Duodenal mucosa (tissue), 2 donors: ENCODE measurements around the gene TNIP1.
A peak's percentile ranks its signal among the peaks of the same experiment; 100 is the strongest.

ENCODE experiments used
- H3K27ac ChIP-seq: one replicate; pipeline ENCODE4 v1.7.0; 2013; ENCODE audit warnings: low read depth, low read length
- H3K27me3 ChIP-seq, 2 donors: one replicate each; pipeline ENCODE4 v1.7.0; 2013; ENCODE audit warnings: low read length in 2 of 2, control low read depth in 1 of 2; ENCODE audit not compliant: insufficient read depth in 2 of 2, control insufficient read depth in 1 of 2
- H3K36me3 ChIP-seq, 2 donors: one replicate each; pipeline ENCODE4 v1.7.0; 2013; ENCODE audit warnings: low read length in 2 of 2, control low read depth in 1 of 2; ENCODE audit not compliant: insufficient read depth in 2 of 2, control insufficient read depth in 1 of 2
- H3K4me1 ChIP-seq, 2 donors: one replicate each; pipeline ENCODE4 v1.7.0; 2013; ENCODE audit warnings: low read length in 2 of 2, control low read depth in 1 of 2; ENCODE audit not compliant: insufficient read depth in 2 of 2, control insufficient read depth in 1 of 2
- H3K4me3 ChIP-seq, 2 donors: one replicate each; pipeline ENCODE4 v1.7.0; 2013; ENCODE audit warnings: low read length in 2 of 2, low read depth in 1 of 2
- H3K9ac ChIP-seq, 2 donors: one replicate each; pipeline ENCODE4 v1.7.0; 2013; ENCODE audit warnings: low read length in 2 of 2, low read depth in 1 of 2
- H3K9me3 ChIP-seq, 2 donors: one replicate each; pipeline ENCODE4 v1.7.0; 2013; ENCODE audit warnings: low read length in 2 of 2, control low read depth in 1 of 2; ENCODE audit not compliant: control insufficient read depth in 1 of 2

TNIP1 gene

DNA sequence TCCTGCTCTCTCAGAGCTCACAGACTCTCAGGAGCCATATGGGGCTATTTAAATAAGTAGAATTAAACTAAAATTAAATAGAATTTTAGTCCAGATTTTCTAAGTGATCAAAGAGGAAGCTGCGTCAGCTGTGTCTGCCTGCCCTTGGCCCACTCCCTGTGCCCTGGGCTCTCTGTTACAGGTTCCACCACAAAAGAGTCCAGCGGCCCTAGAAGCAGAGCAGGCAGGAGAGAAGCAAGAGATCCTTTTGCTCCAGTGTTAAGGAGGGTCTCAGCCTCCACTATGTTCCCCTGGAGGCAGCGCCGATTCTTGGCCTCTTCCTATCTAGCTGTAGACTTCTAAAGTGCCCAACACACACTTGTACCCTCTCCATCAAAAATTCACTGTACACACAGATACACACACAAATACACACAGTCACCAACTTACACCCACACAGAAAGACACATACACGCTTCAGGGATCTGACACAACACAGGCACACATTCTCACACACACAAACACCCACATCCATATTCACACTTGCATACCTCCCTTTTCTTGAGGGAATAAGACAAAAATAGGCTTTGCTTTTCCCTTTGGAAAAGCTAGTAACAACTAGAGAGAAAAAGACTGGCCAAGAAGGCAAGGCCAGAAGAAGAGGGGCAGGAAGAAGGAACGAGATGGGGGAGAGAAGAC lies 5.5 kb upstream of the TNIP1 start:
- Histone ChIP-seq H3K9ac (peak overlapping the region; percentile 70 to 87), H3K9me3 (no peaks in the 10 kb centered on the region), H3K4me1 (peaks cover 62 to 79% of the 10 kb centered on the region in 2 donors), H3K27ac (peak overlapping the region; percentile 82), H3K4me3 (peak overlapping the region; percentile 57 to 66), H3K36me3 (no peaks in the 10 kb centered on the region), H3K27me3 (no peaks in the 10 kb centered on the region)

GRCh38 chr5:151085517-151086041 lies 4.7 kb upstream of the TNIP1 start:
- Histone ChIP-seq H3K27ac (peak overlapping the region; percentile 82), H3K36me3 (no peaks in the 10 kb centered on the region), H3K9me3 (no peaks in the 10 kb centered on the region), H3K27me3 (no peaks in the 10 kb centered on the region), H3K4me1 (peaks cover 62 to 76% of the 10 kb centered on the region in 2 donors), H3K4me3 (peak overlapping the region; percentile 46 to 66), H3K9ac (peak overlapping the region; percentile 70 to 87)

DNA sequence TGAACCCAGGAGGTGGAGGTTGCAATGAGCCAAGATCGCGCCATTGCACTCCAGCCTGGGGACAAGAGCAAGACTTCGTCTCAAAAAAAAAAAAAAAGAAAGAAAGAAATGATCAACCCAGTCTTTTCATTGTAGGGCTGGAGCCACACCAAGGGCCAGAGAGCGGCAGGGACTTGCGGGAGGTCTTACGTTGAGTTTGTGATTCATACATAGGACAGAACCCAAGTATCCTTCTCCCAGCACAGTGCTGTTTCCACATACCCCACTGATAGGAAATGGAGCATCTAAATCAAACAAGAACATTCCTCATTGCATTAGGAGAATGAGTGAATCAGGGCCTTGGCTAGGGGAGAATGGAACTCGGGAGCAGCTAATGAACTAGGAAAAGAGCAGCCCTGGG lies 3.5 kb upstream of the TNIP1 start:
- H3K9ac ChIP-seq: peak overlapping the region in 1 of 2 donors; percentile 70
- H3K36me3 ChIP-seq: no peaks in the 10 kb centered on the region
- peaks cover 60 to 72% of the 10 kb centered on the region in 2 donors for H3K4me1 ChIP-seq
- no peak overlapping the region for H3K27ac ChIP-seq
- H3K27me3 ChIP-seq: no peaks in the 10 kb centered on the region
- H3K4me3 ChIP-seq: no peak overlapping the region
- H3K9me3 ChIP-seq: no peaks in the 10 kb centered on the region

GRCh38 chr5:151083081-151083676 lies 2.3 kb upstream of the TNIP1 start:
- H3K27ac ChIP-seq: peak overlapping the region; percentile 82
- no peaks in the 10 kb centered on the region for H3K9me3 ChIP-seq
- no peaks in the 10 kb centered on the region for H3K27me3 ChIP-seq
- H3K4me3 ChIP-seq: peak overlapping the region in 1 of 2 donors; percentile 96
- peaks cover 65 to 77% of the 10 kb centered on the region in 2 donors for H3K4me1 ChIP-seq
- peak overlapping the region; percentile 49 to 100 for H3K9ac ChIP-seq
- H3K36me3 ChIP-seq: peaks cover under 1 to 4% of the 10 kb centered on the region in 2 donors

DNA sequence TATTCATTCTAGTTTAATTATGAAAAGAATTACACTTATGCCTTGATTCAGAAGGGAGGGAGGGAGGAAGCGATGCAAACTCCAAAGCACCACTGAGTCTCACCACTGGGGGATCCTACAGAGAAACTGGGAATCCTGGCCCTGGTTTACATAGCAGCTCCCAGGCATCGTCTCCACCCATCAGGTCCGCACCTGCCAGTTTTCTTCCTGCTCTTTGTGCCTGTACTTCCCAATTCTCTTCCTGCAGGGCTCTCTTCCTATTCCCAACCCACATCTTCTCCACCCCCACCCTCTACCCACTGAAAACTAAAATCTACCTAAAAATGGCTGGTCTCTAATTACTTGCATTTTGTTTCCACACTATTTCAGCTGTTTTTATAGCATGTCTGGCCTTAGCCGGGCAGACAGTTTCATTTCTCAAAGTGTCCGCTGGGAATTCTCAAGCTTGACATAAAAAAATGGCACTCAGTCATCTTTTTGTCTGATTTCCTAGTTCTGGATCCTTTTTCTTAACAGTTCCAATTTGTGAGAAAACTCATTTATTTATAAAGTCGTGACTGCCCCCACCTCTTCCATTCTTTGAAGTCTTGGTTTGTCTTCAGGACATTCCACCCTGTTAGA lies 1.6 kb upstream of the TNIP1 start:
- peak overlapping the region; percentile 89 to 96 for H3K4me3 ChIP-seq
- H3K9me3 ChIP-seq: no peaks in the 10 kb centered on the region
- peaks cover 6 to 9% of the 10 kb centered on the region in 2 donors for H3K36me3 ChIP-seq
- H3K27ac ChIP-seq: peak overlapping the region; percentile 82
- H3K27me3 ChIP-seq: no peaks in the 10 kb centered on the region
- H3K4me1 ChIP-seq: peaks cover 70 to 81% of the 10 kb centered on the region in 2 donors
- H3K9ac ChIP-seq: peak overlapping the region; percentile 99 to 100

DNA sequence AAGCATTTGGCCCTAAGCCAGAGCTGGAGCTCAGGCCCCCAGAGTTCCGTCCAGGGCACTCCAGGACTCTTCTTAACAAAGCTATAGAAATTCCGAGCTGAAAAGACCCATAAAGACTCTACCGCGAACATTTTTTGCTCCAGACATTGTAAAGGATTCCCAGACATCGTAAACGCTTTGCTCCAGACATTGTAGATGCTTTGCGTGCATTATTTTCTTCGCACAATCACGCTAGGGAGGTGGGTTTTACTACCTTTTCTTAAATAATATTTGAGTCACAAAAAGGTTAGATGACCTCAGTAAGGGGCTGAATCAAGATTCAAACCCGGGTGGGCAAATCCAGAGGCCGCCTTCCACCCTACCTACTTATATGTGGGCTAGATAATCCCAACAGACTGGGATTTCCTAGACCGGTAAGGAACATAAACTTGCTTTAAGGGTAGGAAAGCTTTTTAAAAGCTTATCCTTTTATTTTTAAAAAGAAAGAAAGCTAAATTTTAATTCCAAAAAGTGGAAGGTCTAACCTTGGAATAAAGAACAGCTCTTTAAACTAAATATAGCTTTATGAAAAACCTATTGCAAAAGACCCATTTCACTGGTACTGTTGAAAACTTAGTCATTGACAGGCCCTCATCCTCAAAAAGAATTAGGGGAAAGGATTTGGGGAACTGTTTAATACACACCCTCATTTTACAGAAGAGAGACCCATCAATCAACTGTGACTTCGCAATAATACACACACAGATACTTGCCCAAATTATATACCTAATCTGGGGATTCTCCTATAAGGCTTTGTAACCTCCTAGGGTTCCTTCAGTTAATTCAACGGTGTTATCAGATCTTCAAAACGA lies 822 bp upstream of the TNIP1 start:
- peaks cover 68 to 80% of the 10 kb centered on the region in 2 donors for H3K4me1 ChIP-seq
- H3K4me3 ChIP-seq: peak overlapping the region; percentile 89 to 96
- H3K27me3 ChIP-seq: no peaks in the 10 kb centered on the region
- H3K27ac ChIP-seq: peak overlapping the region; percentile 98
- H3K9me3 ChIP-seq: no peaks in the 10 kb centered on the region
- peaks cover 10 to 16% of the 10 kb centered on the region in 2 donors for H3K36me3 ChIP-seq
- H3K9ac ChIP-seq: peak overlapping the region; percentile 99 to 100

DNA sequence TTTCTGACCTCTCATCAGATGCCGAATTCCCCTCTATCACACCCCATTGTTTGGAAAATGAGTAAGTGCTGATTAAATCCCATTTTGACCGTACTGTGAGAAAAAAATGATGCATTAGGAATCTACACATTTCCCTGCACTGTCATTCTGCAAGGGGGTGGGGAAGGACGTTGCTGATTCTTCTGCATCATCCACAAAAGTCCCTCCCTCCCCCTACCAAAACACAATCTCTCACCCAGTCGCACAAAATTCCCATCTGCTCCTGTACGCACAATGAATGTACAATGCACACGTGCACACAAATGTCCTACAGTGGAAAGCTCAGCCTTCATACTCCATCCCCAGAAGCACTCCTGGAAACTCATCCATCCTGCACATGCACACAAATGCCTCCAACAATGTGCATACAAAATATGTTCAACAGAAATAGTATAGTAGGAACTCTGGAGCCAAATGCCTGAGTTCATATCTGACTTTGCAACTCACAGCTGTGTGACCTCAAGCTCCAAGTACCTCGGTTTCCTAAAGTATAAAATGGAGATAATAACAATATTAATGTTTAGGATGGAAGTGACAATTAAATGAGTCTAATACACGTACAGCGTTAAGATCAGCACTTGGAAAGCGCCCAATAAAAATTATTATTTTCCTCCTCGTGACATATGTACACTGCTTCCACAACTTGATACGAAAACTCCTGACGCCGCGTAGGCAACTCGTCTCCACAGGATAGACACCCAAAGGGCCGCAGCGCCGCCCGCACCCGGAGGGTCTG lies 809 bp downstream of the TNIP1 start:
- H3K4me1 ChIP-seq: peaks cover 62 to 78% of the 10 kb centered on the region in 2 donors

GRCh38 chr5:151078490-151079262 lies 2.2 kb downstream of the TNIP1 start:
- peak overlapping the region; percentile 52 for H3K27ac ChIP-seq
- peaks cover 55 to 66% of the 10 kb centered on the region in 2 donors for H3K4me1 ChIP-seq
- no peaks in the 10 kb centered on the region for H3K27me3 ChIP-seq
- peak overlapping the region; percentile 24 to 53 for H3K4me3 ChIP-seq
- H3K9me3 ChIP-seq: no peaks in the 10 kb centered on the region
- peaks cover 15 to 16% of the 10 kb centered on the region in 2 donors for H3K36me3 ChIP-seq
- peak overlapping the region in 1 of 2 donors; percentile 16 for H3K9ac ChIP-seq

More for the DNA sequence above, 809 bp downstream of the TNIP1 start:
- H3K27me3 ChIP-seq: no peaks in the 10 kb centered on the region
- H3K9ac ChIP-seq: peak overlapping the region; percentile 82 to 100
- no peaks in the 10 kb centered on the region for H3K9me3 ChIP-seq
- peaks cover 15 to 16% of the 10 kb centered on the region in 2 donors for H3K36me3 ChIP-seq
- peak overlapping the region; percentile 98 for H3K27ac ChIP-seq
- H3K4me3 ChIP-seq: peak overlapping the region; percentile 89 to 96
